HG03469 (cell line): ENCODE data around the gene DLD.

Source experiments
- ATAC-seq: cut with Tn5 transposase; IDR thresholded peaks from one replicate; pipeline ENCODE4 v1.9.1; 2021; ENCODE audit warnings: mild to moderate bottlenecking, moderate library complexity, moderate number of reproducible peaks; ENCODE audit not compliant: unreplicated experiment

Gene DLD

DNA sequence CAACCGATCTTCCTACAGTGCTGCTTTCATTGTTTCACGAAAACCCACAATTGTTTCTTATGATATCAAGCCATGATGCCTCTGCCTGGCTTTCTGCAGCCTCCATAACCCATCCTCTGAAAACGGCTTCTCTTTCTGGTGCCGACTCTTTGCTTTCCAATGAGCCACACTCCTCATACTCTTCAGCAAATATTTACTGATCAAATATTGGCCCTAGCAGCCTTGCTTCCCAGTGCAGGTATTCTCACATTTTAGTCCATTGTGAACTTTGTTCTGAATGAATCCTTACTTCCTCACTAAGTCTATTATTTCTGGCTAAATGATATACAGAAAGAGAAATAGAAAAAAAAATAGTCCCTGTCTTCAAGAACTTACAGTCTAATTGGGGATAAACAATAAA is 76.4 kb downstream of the DLD start:
- ATAC-seq, result no peak

DNA sequence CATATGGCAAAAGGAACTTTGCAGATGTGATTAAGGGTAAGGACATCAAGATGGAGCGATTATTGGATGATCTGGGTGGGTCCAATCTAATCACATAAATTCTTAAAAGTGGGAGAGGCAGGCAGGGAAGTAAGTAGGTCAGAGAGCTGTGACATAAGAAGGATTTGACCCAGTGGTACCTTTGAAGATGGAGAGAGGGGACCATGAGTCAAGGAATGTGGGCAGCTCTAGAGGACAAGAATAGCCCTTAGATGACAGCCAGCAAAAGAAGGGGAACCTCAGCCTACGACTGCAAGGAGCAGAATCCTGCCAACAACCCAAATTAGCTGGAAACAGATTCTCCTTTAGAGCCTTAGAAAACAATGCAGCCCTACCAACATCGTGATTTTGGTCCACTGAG is 77.5 kb downstream of the DLD start:
- ATAC-seq, result no peak

DNA sequence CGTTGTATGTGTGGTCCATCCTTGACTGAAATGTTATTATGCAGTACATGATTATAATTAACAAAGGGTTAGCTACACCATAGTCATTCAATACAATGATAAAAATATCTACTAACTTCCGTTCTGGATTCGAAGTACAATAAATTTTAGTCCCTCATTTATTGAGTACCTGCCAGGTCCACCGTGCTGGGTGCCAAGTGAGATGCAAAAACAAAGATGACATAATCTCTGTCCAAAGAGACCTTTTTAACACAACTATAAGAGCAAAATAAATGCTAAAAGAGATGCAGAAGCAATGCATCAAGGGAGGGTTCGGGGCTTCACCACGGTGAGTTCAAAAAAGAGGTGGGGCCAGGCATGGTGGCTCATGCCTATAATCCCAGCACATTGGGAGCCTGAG is 78.9 kb downstream of the DLD start:
- ATAC-seq, result no peak
